ENCODE results near the gene TBC1D22B. TPM values are rescaled to one million over a fixed set of nuclear protein-coding genes. Genes with fewer than 3 reads are reported as not detected.
"Not testable (repeated sequence)": the region's sequence is repeated elsewhere in the genome, so short reads cannot be mapped to it uniquely, and the experiment has no call there.

The TBC1D22B gene
- polyA plus RNA-seq, 4 donors = 6.4 to 11.2 (median 8.6) TPM

- Histone ChIP-seq H3K36me3 (ENCODE audit: control insufficient read depth in 3 of 3, insufficient read depth in 2 of 3, low read depth in 1 of 3, low read length in 3 of 3) (peaks cover 3 to 37% (median 10%) of the 10 kb centered on the region in 3 donors), H3K27me3 (ENCODE audit: control insufficient read depth in 3 of 3, insufficient read depth in 3 of 3, low read length in 3 of 3) (no peaks in the 10 kb centered on the region), H3K4me1 (ENCODE audit: control insufficient read depth in 3 of 3, insufficient read depth in 2 of 3, low read depth in 1 of 3, low read length in 2 of 3) (peaks cover 0 to 11% (median 4%) of the 10 kb centered on the region in 3 donors), H3K4me3 (ENCODE audit: low read depth in 1 of 3, low read length in 3 of 3) (no peak overlapping the region), H3K9me3 (ENCODE audit: control insufficient read depth in 2 of 2, insufficient read depth in 1 of 2, low read depth in 1 of 2, low read length in 1 of 2) (no peaks in the 10 kb centered on the region), H3K27ac (ENCODE audit: low read depth in 1 of 3, low read length in 2 of 3) (no peak overlapping the region)
- WGBS, 3 donors = 80 to 87% (median 87%) methylated on average over 8 of the region's 8 CpGs
- DNase-seq = peak in 1 of 2 donors; percentile 32
- FAIRE-seq = no peak
Observed at GRCh38 chr6:37321516-37322415, 64.2 kb downstream of the TBC1D22B start.

- H3K9me3 ChIP-seq (ENCODE audit: control insufficient read depth in 2 of 2, insufficient read depth in 1 of 2, low read depth in 1 of 2, low read length in 1 of 2) = no peaks in the 10 kb centered on the region
- H3K4me3 ChIP-seq (ENCODE audit: low read depth in 1 of 3, low read length in 3 of 3) = no peak overlapping the region
- peaks cover 0 to 11% (median 4%) of the 10 kb centered on the region in 3 donors for H3K4me1 ChIP-seq (ENCODE audit: control insufficient read depth in 3 of 3, insufficient read depth in 2 of 3, low read depth in 1 of 3, low read length in 2 of 3)
- 18 to 44% (median 18%) methylated on average over 3 of the region's 3 CpGs for WGBS, 3 donors
- FAIRE-seq = no peak
- H3K27ac ChIP-seq (ENCODE audit: low read depth in 1 of 3, low read length in 2 of 3) = peak overlapping the region in 1 of 3 donors; percentile 16
- H3K27me3 ChIP-seq (ENCODE audit: control insufficient read depth in 3 of 3, insufficient read depth in 3 of 3, low read length in 3 of 3) = no peaks in the 10 kb centered on the region
- peak in 1 of 2 donors; percentile 15 for DNase-seq
- peaks cover 3 to 23% (median 10%) of the 10 kb centered on the region in 3 donors for H3K36me3 ChIP-seq (ENCODE audit: control insufficient read depth in 3 of 3, insufficient read depth in 2 of 3, low read depth in 1 of 3, low read length in 3 of 3)
Observed at GRCh38 chr6:37323580-37323979, 66.0 kb downstream of the TBC1D22B start.

GRCh38 chr6:37324131-37325033 is 66.8 kb downstream of the TBC1D22B start:
- H3K27ac ChIP-seq (ENCODE audit: low read depth in 1 of 3, low read length in 2 of 3) = peak overlapping the region; percentile 18 to 77 (median 47)
- no peak for FAIRE-seq
- DNase-seq = peak; percentile 14 to 58
- no peak overlapping the region for H3K4me3 ChIP-seq (ENCODE audit: low read depth in 1 of 3, low read length in 3 of 3)
- no peaks in the 10 kb centered on the region for H3K9me3 ChIP-seq (ENCODE audit: control insufficient read depth in 2 of 2, insufficient read depth in 1 of 2, low read depth in 1 of 2, low read length in 1 of 2)
- H3K4me1 ChIP-seq (ENCODE audit: control insufficient read depth in 3 of 3, insufficient read depth in 2 of 3, low read depth in 1 of 3, low read length in 2 of 3) = peaks cover 0 to 11% (median 4%) of the 10 kb centered on the region in 3 donors
- H3K36me3 ChIP-seq (ENCODE audit: control insufficient read depth in 3 of 3, insufficient read depth in 2 of 3, low read depth in 1 of 3, low read length in 3 of 3) = peaks cover 3 to 18% (median 10%) of the 10 kb centered on the region in 3 donors
- H3K27me3 ChIP-seq (ENCODE audit: control insufficient read depth in 3 of 3, insufficient read depth in 3 of 3, low read length in 3 of 3) = no peaks in the 10 kb centered on the region
- WGBS, 3 donors = 46 to 57% (median 50%) methylated on average over 4 of the region's 4 CpGs

GRCh38 chr6:37330345-37330744 is 72.8 kb downstream of the TBC1D22B start:
- FAIRE-seq; H3K9me3 ChIP-seq (ENCODE audit: control insufficient read depth in 2 of 2, insufficient read depth in 1 of 2, low read depth in 1 of 2, low read length in 1 of 2); H3K4me1 ChIP-seq (ENCODE audit: control insufficient read depth in 3 of 3, insufficient read depth in 2 of 3, low read depth in 1 of 3, low read length in 2 of 3); H3K4me3 ChIP-seq (ENCODE audit: low read depth in 1 of 3, low read length in 3 of 3); DNase-seq; H3K27me3 ChIP-seq (ENCODE audit: control insufficient read depth in 3 of 3, insufficient read depth in 3 of 3, low read length in 3 of 3); H3K27ac ChIP-seq (ENCODE audit: low read depth in 1 of 3, low read length in 2 of 3): not testable (repeated sequence)
- peaks cover 2 to 22% (median 10%) of the 10 kb centered on the region in 3 donors for H3K36me3 ChIP-seq (ENCODE audit: control insufficient read depth in 3 of 3, insufficient read depth in 2 of 3, low read depth in 1 of 3, low read length in 3 of 3)
- WGBS, 3 donors = 91 to 96% (median 96%) methylated on average over 10 of the region's 10 CpGs

GRCh38 chr6:37331047-37331446 is 73.5 kb downstream of the TBC1D22B start:
- 96 to 97% (median 96%) methylated on average over 13 of the region's 13 CpGs for WGBS, 3 donors
- no peak overlapping the region for H3K27ac ChIP-seq (ENCODE audit: low read depth in 1 of 3, low read length in 2 of 3)
- H3K4me1 ChIP-seq (ENCODE audit: control insufficient read depth in 3 of 3, insufficient read depth in 2 of 3, low read depth in 1 of 3, low read length in 2 of 3) = no peaks in the 10 kb centered on the region
- no peaks in the 10 kb centered on the region for H3K27me3 ChIP-seq (ENCODE audit: control insufficient read depth in 3 of 3, insufficient read depth in 3 of 3, low read length in 3 of 3)
- no peak overlapping the region for H3K4me3 ChIP-seq (ENCODE audit: low read depth in 1 of 3, low read length in 3 of 3)
- FAIRE-seq = no peak
- DNase-seq = no peak
- H3K36me3 ChIP-seq (ENCODE audit: control insufficient read depth in 3 of 3, insufficient read depth in 2 of 3, low read depth in 1 of 3, low read length in 3 of 3) = peaks cover 2 to 22% (median 10%) of the 10 kb centered on the region in 3 donors
- no peaks in the 10 kb centered on the region for H3K9me3 ChIP-seq (ENCODE audit: control insufficient read depth in 2 of 2, insufficient read depth in 1 of 2, low read depth in 1 of 2, low read length in 1 of 2)

- Histone ChIP-seq H3K4me1 (ENCODE audit: control insufficient read depth in 3 of 3, insufficient read depth in 2 of 3, low read depth in 1 of 3, low read length in 2 of 3) (no peaks in the 10 kb centered on the region), H3K9me3 (ENCODE audit: control insufficient read depth in 2 of 2, insufficient read depth in 1 of 2, low read depth in 1 of 2, low read length in 1 of 2) (no peaks in the 10 kb centered on the region), H3K27me3 (ENCODE audit: control insufficient read depth in 3 of 3, insufficient read depth in 3 of 3, low read length in 3 of 3) (no peaks in the 10 kb centered on the region), H3K27ac (ENCODE audit: low read depth in 1 of 3, low read length in 2 of 3) (no peak overlapping the region), H3K36me3 (ENCODE audit: control insufficient read depth in 3 of 3, insufficient read depth in 2 of 3, low read depth in 1 of 3, low read length in 3 of 3) (peaks cover 2 to 22% (median 10%) of the 10 kb centered on the region in 3 donors), H3K4me3 (ENCODE audit: low read depth in 1 of 3, low read length in 3 of 3) (no peak overlapping the region)
- FAIRE-seq = no peak
- WGBS, 3 donors = 79 to 93% (median 93%) methylated on average over 1 of the region's 1 CpG
- DNase-seq = no peak
Observed at GRCh38 chr6:37332894-37333293, 75.3 kb downstream of the TBC1D22B start.

- no peak overlapping the region for H3K4me3 ChIP-seq (ENCODE audit: low read depth in 1 of 3, low read length in 3 of 3)
- no peak overlapping the region for H3K27ac ChIP-seq (ENCODE audit: low read depth in 1 of 3, low read length in 2 of 3)
- H3K4me1 ChIP-seq (ENCODE audit: control insufficient read depth in 3 of 3, insufficient read depth in 2 of 3, low read depth in 1 of 3, low read length in 2 of 3) = no peaks in the 10 kb centered on the region
- FAIRE-seq (no peak), DNase-seq (no peak)
- no peaks in the 10 kb centered on the region for H3K9me3 ChIP-seq (ENCODE audit: control insufficient read depth in 2 of 2, insufficient read depth in 1 of 2, low read depth in 1 of 2, low read length in 1 of 2)
- H3K27me3 ChIP-seq (ENCODE audit: control insufficient read depth in 3 of 3, insufficient read depth in 3 of 3, low read length in 3 of 3) = no peaks in the 10 kb centered on the region
- H3K36me3 ChIP-seq (ENCODE audit: control insufficient read depth in 3 of 3, insufficient read depth in 2 of 3, low read depth in 1 of 3, low read length in 3 of 3) = peaks cover 2 to 22% (median 10%) of the 10 kb centered on the region in 3 donors
Observed at GRCh38 chr6:37334047-37334446, 76.5 kb downstream of the TBC1D22B start.

GRCh38 chr6:37338317-37338716 is 80.7 kb downstream of the TBC1D22B start:
- not testable (repeated sequence) for H3K4me3 ChIP-seq (ENCODE audit: low read depth in 1 of 3, low read length in 3 of 3); H3K27ac ChIP-seq (ENCODE audit: low read depth in 1 of 3, low read length in 2 of 3); H3K36me3 ChIP-seq (ENCODE audit: control insufficient read depth in 3 of 3, insufficient read depth in 2 of 3, low read depth in 1 of 3, low read length in 3 of 3); H3K9me3 ChIP-seq (ENCODE audit: control insufficient read depth in 2 of 2, insufficient read depth in 1 of 2, low read depth in 1 of 2, low read length in 1 of 2); DNase-seq; H3K27me3 ChIP-seq (ENCODE audit: control insufficient read depth in 3 of 3, insufficient read depth in 3 of 3, low read length in 3 of 3); H3K4me1 ChIP-seq (ENCODE audit: control insufficient read depth in 3 of 3, insufficient read depth in 2 of 3, low read depth in 1 of 3, low read length in 2 of 3); FAIRE-seq
- 89 to 99% (median 93%) methylated on average over 3 of the region's 3 CpGs for WGBS, 3 donors

Measured in small intestine (tissue), 7 donors.